LHCN-M2 (cell line): ENCODE data around the gene NTRK1. TPM values are rescaled to one million over a fixed set of nuclear protein-coding genes. Genes with fewer than 3 reads are reported as not detected.

ENCODE experiments used
- DNase-seq: peaks from one replicate; pipeline ENCODE4 v3.0.0-alpha.2; 2012; ENCODE audit warnings: low read depth
- total RNA-seq: library from RNA; depleted of rRNA; stranded (reverse); fragments of >200 nt; gene quantifications from 2 replicates; pipeline ENCODE4 v1.2.3, GENCODE V29; 2014

Gene NTRK1
- total RNA-seq, 1 experiment from 2014 or later: not detected

DNA sequence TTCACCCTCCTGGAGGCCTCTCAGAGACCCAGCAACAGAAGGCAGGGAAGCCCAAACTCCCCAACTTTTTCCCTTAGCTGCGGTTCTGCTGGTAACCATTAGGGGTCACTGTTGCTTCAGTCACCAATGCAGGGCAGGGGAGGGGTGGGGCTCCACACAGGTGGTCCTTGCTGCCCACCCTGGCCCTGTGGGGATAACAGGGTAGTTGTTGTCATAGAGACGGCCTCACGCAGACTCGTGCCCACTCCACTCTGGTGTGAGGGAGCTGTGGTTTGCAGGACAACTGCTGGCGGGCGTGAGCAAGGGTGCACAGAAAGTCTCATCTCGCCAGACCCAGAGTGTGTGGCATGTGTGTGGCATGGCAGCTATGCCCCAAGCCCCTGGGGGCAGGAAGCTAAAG, 21.7 kb upstream of the NTRK1 start:
- DNase-seq: no peak

GRCh38 chr1:156839426-156840109, 21.1 kb upstream of the NTRK1 start:
- no peak for DNase-seq

DNA sequence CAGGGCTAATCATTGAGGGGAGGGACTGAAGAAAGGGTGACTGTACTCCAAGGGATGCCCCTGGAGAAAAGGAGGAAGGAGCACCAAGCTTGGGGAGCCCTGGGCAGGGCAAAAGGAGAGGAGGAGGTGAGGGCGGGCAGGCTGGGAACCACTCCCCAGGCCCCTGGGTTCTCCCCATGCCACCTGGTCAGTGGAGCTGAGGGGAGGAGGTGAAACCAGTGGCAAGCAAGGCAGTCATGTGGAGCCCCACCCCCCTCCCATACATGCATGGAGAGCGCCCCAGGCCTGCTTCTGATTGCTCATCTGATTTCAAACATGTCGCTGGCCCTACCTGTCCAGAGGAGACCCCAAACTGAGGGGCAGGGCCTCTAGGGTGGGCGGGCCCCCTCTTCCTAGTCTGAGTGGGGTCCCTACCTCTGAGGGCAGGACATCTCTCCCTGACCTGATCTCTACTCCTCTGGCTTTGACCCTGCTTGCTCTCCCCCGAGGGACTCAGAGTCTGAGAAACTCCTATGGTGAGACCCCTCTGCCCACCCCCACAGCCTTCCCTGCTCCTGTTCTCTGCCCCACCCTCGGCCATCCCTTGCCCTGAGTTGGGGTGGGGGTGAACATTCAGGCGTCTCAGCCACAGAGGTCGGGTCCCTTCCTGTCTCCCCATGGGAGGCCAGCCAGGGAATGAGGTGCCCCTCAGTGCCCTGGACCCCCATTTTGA, 20.3 kb upstream of the NTRK1 start:
- no peak for DNase-seq

GRCh38 chr1:156840898-156841279, 19.8 kb upstream of the NTRK1 start:
- no peak for DNase-seq

GRCh38 chr1:156841295-156841855, 19.3 kb upstream of the NTRK1 start:
- no peak for DNase-seq

DNA sequence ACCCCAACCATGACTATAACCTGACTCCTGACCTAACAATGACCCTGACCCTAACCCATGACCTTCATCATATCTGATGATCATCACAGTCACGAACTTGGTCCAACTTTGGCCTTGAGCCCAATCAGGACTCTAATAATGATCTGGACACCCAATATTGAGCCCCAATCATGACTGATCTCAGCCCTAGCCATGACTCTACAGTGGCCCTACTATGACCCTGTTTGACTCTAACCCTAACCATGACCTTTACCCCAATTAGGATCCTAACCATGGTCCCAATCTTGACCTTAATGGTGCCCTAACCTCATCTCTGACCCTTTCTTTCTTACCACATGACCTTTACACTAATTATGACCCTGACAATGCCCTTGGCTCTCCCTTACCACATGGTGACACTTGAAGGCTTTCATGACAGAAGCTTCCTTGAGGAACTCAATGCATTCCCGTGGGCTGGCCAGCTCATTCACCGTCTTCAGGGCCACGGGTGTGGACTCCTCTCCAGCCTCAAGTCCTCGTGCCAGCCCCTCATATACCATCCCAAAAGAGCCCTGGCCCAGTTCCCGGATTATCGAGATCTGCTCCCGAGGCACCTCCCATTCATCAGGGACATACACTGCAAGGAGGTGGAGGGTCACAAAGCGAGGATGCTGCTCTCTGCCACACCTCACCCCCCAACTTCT, 17.9 kb upstream of the NTRK1 start:
- DNase-seq: no peak

DNA sequence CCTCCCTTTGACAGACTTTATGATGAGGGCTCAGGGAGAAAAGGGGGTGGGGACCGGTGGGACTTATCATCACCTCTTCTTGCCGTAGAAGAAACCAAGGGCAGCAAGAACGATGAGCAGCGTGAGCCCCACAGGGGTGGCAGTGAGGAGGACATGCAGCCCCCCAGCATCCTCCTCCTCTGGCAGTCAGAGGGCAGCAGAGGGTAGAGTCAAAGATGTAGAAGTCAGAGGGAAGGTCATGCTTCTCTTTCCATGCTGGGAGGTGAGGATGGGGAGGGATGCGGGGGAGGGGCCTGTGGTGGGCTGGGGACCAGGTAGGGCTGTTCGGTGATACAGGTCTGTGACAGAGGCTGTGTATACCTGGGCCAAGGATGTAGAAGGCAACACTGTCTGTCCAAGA, 16.6 kb upstream of the NTRK1 start:
- DNase-seq: no peak

- DNase-seq: no peak
Measured at GRCh38 chr1:156844638-156845037, 16.0 kb upstream of the NTRK1 start.

DNA sequence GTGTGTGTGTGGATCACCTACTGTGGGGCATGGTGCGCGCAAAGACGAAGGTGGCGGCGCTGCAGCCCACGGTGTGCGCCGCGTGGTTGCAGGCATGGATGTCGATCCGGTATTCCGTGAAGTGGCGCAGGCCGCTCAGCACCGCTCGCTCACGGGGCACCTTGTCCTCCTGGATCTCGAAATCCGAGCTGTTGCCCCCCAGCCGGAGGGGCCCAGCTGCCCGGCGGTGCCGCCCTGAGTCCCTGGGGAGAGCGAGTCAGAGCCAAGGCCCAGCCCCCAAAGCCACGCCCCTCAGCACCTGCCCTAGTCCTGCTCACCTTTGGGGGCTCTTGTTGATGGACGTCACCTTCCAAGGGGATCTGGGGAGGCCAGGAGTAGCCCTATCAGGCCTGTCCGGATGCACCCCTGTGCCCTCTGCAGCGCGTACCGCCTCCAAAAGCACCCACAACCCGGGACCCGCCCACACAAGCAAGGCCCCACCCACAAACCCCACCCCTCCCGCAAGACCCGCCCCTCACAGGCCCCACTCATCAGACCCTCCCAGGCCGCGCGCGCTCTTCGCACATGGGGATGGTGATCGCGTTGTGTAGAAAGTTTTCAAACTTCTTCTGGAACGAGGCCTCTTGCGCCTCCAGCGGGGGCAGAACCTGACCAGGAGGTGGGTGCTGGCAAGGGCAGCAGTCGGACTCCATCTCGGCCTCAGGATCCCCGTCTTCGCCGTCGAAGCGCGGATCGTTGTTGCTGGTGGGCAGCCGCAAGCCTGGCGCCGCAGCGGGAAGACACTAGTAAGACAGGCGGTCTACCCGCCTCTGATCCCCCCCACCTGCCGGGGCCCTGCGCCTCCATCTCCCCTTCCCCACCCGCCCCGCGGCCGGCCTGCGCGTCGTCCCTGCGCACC, 15.4 kb upstream of the NTRK1 start:
- no peak for DNase-seq

DNA sequence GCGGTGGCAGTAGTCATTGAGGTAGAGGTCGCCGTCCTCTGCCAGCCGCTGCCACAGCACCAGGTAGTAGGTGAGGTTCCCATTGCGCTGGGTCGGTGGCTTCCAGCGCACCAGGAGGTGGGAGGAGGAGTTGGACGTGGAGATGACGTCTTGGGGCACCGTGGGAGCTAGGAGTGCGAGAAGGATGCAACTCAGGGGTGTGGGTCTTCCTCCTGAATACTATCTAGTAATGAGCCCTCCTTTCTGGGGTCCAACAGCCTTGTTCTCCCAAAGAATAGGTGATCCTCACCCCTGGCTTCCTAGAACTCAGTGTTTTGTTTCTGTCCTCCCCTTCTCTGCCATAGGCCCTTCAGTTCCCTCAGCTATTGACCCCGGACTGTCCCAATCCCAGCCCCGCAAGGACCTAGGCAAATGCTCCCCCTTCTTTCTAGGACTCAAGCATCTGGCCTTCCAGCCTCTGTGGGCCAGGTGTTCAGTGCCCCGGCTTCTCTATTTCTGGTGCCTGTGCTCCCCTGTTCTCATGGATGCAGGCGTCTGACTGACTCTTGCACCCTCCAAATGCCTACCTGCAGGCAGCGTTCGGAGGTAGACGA, 14.6 kb upstream of the NTRK1 start:
- no peak for DNase-seq

GRCh38 chr1:156846643-156847042, 14.0 kb upstream of the NTRK1 start:
- no peak for DNase-seq

GRCh38 chr1:156847591-156848460, 12.8 kb upstream of the NTRK1 start:
- DNase-seq: peak; percentile 27

DNA sequence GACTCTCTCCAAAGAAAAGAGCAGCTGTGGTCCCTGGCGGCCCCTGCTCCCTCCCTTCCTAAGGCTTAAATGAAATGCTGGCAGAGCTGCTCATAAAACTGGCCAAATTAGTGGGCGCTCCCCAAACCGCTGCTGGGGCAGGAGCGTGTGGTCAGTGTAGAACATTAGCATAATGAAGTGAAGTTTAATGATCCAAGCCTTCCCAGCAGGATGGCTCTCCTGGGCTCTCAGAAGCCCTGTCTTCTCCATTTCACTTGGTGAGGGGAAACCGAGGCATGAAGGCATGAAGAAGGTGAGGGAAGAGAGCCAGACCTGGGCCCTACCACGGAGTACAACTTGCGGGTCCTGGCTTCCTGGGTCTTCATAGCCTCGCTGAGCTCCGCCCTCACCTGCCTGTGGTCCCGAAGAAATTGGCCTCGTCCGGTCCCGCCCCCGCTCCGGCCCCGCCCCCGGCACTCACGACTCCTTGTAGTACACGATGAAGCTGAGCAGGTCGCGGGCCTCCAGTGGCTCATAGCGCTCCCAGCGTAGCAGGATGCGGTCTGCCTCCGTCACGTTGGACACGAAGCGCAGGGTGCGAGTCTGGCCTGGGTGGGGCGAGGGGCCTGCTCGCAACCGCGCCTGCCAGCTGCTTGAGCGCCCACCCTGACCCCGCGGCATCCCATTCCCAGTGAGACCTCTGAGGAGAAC, 12.1 kb upstream of the NTRK1 start:
- no peak for DNase-seq

GRCh38 chr1:156849151-156849496, 11.5 kb upstream of the NTRK1 start:
- DNase-seq: no peak

GRCh38 chr1:156851779-156852417, 8.8 kb upstream of the NTRK1 start:
- no peak for DNase-seq

- DNase-seq: peak; percentile 50
Measured at GRCh38 chr1:156852418-156852874, 8.2 kb upstream of the NTRK1 start.

DNA sequence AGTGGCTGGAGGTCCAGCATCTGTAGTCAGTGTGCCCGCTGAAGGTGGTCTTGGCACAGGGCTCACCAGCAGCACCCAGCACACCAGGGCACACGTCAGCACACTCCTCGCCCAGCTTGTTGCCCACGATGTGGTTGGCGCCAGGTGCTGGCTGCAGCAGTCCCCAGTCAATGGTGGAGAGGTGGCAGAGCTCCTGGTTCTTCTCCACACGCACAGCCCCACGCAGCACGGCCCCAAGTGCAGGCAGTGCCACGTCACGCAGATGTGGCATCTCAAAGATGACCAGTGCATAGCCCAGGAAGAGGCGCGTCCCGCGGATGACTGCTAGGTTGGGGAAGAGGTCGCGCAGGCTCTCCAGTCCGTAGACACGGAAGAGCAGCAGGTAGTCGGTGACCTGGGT, 6.9 kb upstream of the NTRK1 start:
- DNase-seq: no peak

GRCh38 chr1:156854634-156855033, 6.0 kb upstream of the NTRK1 start:
- DNase-seq: no peak

- DNase-seq: no peak
Measured at GRCh38 chr1:156856282-156856785, 4.3 kb upstream of the NTRK1 start.
